GM12878 (cell line): Measurements from ENCODE around the gene PPBP. TPM values are rescaled to one million over a fixed set of nuclear protein-coding genes. Genes with fewer than 3 reads are reported as not detected.

Experiments used
- ATAC-seq: fragments of 200-7000 bp; cut with Tn5 transposase; 3 replicates; pipeline ENCODE4 v1.9.1; 2020; ENCODE audit warnings: mild to moderate bottlenecking, moderate library complexity
- BruUV-seq: library from RNA; stranded (reverse); fragments of 400-500 nt; replicated peaks from 2 replicates; lab custom pipeline; 2021; lab: Mats Ljungman, UMichigan
- CTCF ChIA-PET: fragments of 300-600 bp; sonication (Branson Sonifier 250); formaldehyde crosslinking; extraction: SDS; loops from one replicate; lab custom pipeline; 2021; ENCODE audit warnings: inconsistent platforms; lab: Yijun Ruan, JAX
- POLR2A ChIA-PET: fragments of 350-600 bp; formaldehyde crosslinking; extraction: SDS; loops from one replicate; lab custom pipeline; 2021; ENCODE audit warnings: inconsistent platforms; lab: Charles Lee
- RAD21 ChIA-PET: fragments of 300-600 bp; sonication (Branson Sonifier 250); formaldehyde crosslinking; loops from one replicate; lab custom pipeline; 2023; ENCODE audit warnings: antibody characterized with exemption; ENCODE audit not compliant: unreplicated experiment; lab: Charles Lee
- SMC1A ChIA-PET: fragments of 300-600 bp; sonication (Branson Sonifier 250); formaldehyde crosslinking; loops from one replicate; lab custom pipeline; 2023; ENCODE audit not compliant: unreplicated experiment, uncharacterized antibody; lab: Charles Lee
- DNase-seq: peaks from one replicate; pipeline ENCODE4 v3.0.0-alpha.2; 2011; ENCODE audit warnings: low read depth, low spot score
- FAIRE-seq: peaks from 3 replicates; lab custom pipeline; 2011; peaks lifted over from hg19 to GRCh38; lab: Jason Lieb, UNC
- H2AFZ ChIP-seq: 2 replicates; pipeline ENCODE4 v1.6.0; 2011; ENCODE audit warnings: low read depth, low read length, control low read depth; ENCODE audit not compliant: control insufficient read depth
- H3K27ac ChIP-seq: 2 replicates; pipeline ENCODE4 v1.5.1; 2011; ENCODE audit warnings: control low read depth; ENCODE audit not compliant: control insufficient read depth, insufficient read depth
- H3K27me3 ChIP-seq, 2 experiments: replicated peaks in 1 of 2; 2 replicates each; pipeline versions ENCODE4 v1.6.0 to v1.6.1; 2011; ENCODE audit warnings: low read length in 1 of 2; ENCODE audit not compliant: control insufficient read depth in 2 of 2, insufficient read depth in 2 of 2
- H3K36me3 ChIP-seq, 2 experiments: 2 replicates each; pipeline ENCODE4 v1.5.1; 2011; ENCODE audit warnings: low read length in 1 of 2; ENCODE audit not compliant: control insufficient read depth in 2 of 2, insufficient read depth in 2 of 2
- H3K4me1 ChIP-seq: 2 replicates; pipeline ENCODE4 v1.6.1; 2011; ENCODE audit warnings: mild to moderate bottlenecking, low read length, moderate library complexity, mixed read lengths; ENCODE audit not compliant: control insufficient read depth, insufficient read depth
- H3K4me2 ChIP-seq: 2 replicates; pipeline ENCODE4 v1.6.0; 2011; ENCODE audit warnings: control low read depth; ENCODE audit not compliant: control insufficient read depth, insufficient read depth
- H3K4me3 ChIP-seq: fragments of 200-600 bp; sonication (generic); 2 replicates; pipeline ENCODE4 v1.5.1; 2016
- H3K79me2 ChIP-seq: 2 replicates; pipeline ENCODE4 v1.6.0; 2011; ENCODE audit warnings: low read length; ENCODE audit not compliant: control insufficient read depth, insufficient read depth
- H3K9ac ChIP-seq: 2 replicates; pipeline ENCODE4 v1.8.0; 2011; ENCODE audit warnings: low read length, control low read depth, mixed read lengths; ENCODE audit not compliant: control insufficient read depth, insufficient read depth
- H3K9me3 ChIP-seq: replicated peaks from 3 replicates; pipeline ENCODE4 v1.5.1; 2011; ENCODE audit warnings: mild to moderate bottlenecking, low read length; ENCODE audit not compliant: control insufficient read depth, insufficient read depth
- H4K20me1 ChIP-seq: 2 replicates; pipeline ENCODE4 v1.6.0; 2011; ENCODE audit not compliant: control insufficient read depth, insufficient read depth
- ASH2L ChIP-seq: fragments of 300-600, 200-600 bp; sonication (generic); IDR thresholded peaks from 2 replicates; pipeline ENCODE4 v1.6.1; 2017; ENCODE audit warnings: low read depth, mild to moderate bottlenecking, borderline replicate concordance
- E4F1 ChIP-seq: fragments of 450-650 bp; IDR thresholded peaks from 2 replicates; pipeline ENCODE4 v1.6.1; 2018; ENCODE audit warnings: borderline replicate concordance, mild to moderate bottlenecking; ENCODE audit not compliant: partially characterized antibody
- GATAD2B ChIP-seq: fragments of 450-650 bp; conservative IDR thresholded peaks from 2 replicates; pipeline ENCODE4 v1.6.1; 2017; ENCODE audit warnings: low read depth, mild to moderate bottlenecking, moderate library complexity
- IKZF2 ChIP-seq, 2 experiments: fragments of 450-650 bp; IDR thresholded peaks; 2 replicates each; pipeline ENCODE4 v1.6.1; 2017; ENCODE audit warnings: mild to moderate bottlenecking in 2 of 2, moderate library complexity in 2 of 2
- KAT2A ChIP-seq: conservative IDR thresholded peaks from 2 replicates; pipeline ENCODE4 v1.6.1; 2011; ENCODE audit warnings: low read depth, low read length; ENCODE audit not compliant: control insufficient read depth
- PML ChIP-seq: IDR thresholded peaks from 2 replicates; pipeline ENCODE4 v1.6.1; 2012; ENCODE audit warnings: low read length, inconsistent platforms
- POLR2AphosphoS5 ChIP-seq: IDR thresholded peaks from 2 replicates; pipeline ENCODE4 v1.6.1; 2011; ENCODE audit warnings: mild to moderate bottlenecking, low read length, inconsistent platforms
- RAD21 ChIP-seq: IDR thresholded peaks from 2 replicates; pipeline ENCODE4 v1.6.1; 2011; ENCODE audit warnings: mild to moderate bottlenecking, low read depth, low read length, moderate library complexity; ENCODE audit not compliant: insufficient read depth
- RAD51 ChIP-seq: fragments of 450-650 bp; IDR thresholded peaks from 2 replicates; pipeline ENCODE4 v1.6.1; 2016; ENCODE audit warnings: moderate library complexity, mild to moderate bottlenecking, inconsistent platforms
- RELB ChIP-seq: fragments of 450-650 bp; IDR thresholded peaks from 2 replicates; pipeline ENCODE4 v1.6.1; 2017; ENCODE audit warnings: low read depth, mild to moderate bottlenecking, moderate library complexity
- ZNF687 ChIP-seq: fragments of 450-650 bp; IDR thresholded peaks from 2 replicates; pipeline ENCODE4 v1.6.1; 2017; ENCODE audit warnings: mild to moderate bottlenecking, moderate library complexity
- ZSCAN29 ChIP-seq: fragments of 450-650 bp; IDR thresholded peaks from 2 replicates; pipeline ENCODE4 v1.6.1; 2017; ENCODE audit warnings: mild to moderate bottlenecking, moderate library complexity
- WGBS: methylation state at CpG from one replicate; pipeline ENCODE4 v1.1.6; 2016; ENCODE audit warnings: low lambda C conversion rate; ENCODE audit not compliant: insufficient replicate concordance, insufficient coverage; ENCODE audit errors: missing lambda C conversion rate; 5-methylcytosine and 5-hydroxymethylcytosine counted together
- in situ Hi-C: fragments of 300-500 bp; cut with MboI; formaldehyde crosslinking; loops from 9 replicates; pipeline ENCODE4 v1.14.3; 2018; ENCODE audit warnings: mixed read lengths
- intact Hi-C: fragments of 100-400 bp; cut with micrococcal nuclease; formaldehyde crosslinking; loops from one replicate; pipeline ENCODE4 v1.14.2; 2022; ENCODE audit not compliant: unreplicated experiment
- polyA plus RNA-seq, 11 experiments: library from polyadenylated mRNA; depleted of rRNA in 4 of 11; unstranded in 6 of 11; stranded (reverse) in 5 of 11; fragments of >200 nt; fragmentation: Nextera tagmentation in 4 of 11; fragmentation: Illumina TruSeq in 1 of 11; extraction: Ambion mirVana in 4 of 11; extraction: Trizol in 1 of 11; gene quantifications; 1 replicate in 1 of 11; 2 replicates in 10 of 11; pipeline versions ENCODE4 v1.2.1 to v1.2.3, GENCODE V29; 2011 to 2016; ENCODE audit warnings: inconsistent platforms in 2 of 11, missing spikeins in 2 of 11, low read depth in 1 of 11
- total RNA-seq, 4 experiments: library from RNA; depleted of rRNA in 3 of 4; stranded (reverse); fragments of >200 nt in 3 of 4; fragmentation: Illumina TruSeq in 1 of 4; extraction: Trizol in 1 of 4; gene quantifications; 2 replicates each; pipeline versions ENCODE4 v1.2.1 to v1.2.3, GENCODE V29; 2013 to 2021
- TF ChIP-seq, protein P1 (sequence below): IDR thresholded peaks from 2 replicates; pipeline ENCODE4 v1.6.1; 2011; ENCODE audit warnings: low read depth, low read length, improper control_type of control experiment, borderline replicate concordance
- TF ChIP-seq, protein P2 (sequence below): IDR thresholded peaks from 2 replicates; pipeline ENCODE4 v1.6.1; 2011; ENCODE audit warnings: borderline replicate concordance, low read depth, mild to moderate bottlenecking, moderate library complexity, low read length; ENCODE audit not compliant: insufficient read depth, poor library complexity, severe bottlenecking

Gene PPBP
- total and polyA plus RNA-seq, 10 of the 15 experiments (the other 5 are each of a cell fraction or from before 2014, with no cell fraction given) = not detected

DNA sequence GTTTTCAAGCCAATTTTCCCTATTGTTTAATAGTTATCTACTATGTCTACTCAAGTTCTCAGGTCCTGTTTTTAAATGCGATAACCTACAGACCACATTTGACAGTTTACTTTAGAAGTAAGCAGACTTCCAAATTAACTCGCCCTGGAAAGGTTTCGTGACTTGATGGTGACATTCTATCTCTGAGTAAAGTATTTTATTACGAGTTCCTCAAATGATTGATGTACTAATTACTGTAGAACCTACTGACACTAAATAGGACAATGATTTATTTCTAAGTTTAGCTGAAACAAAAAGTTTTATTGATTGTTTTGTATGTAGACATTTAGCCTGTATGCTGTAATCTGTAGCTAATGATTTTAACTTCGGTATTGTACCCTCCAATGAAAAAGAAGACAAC is 1.9 kb upstream of the PPBP start:
- no peak overlapping the region for H3K4me3 ChIP-seq
- H2AFZ ChIP-seq = no peak overlapping the region
- in situ Hi-C loops (no loop called here), intact Hi-C loops (no loop called here)
- SMC1A ChIA-PET = interaction anchor here (0.7 kb wide), 1 partner anchor 192 kb away, joined by 3 read pairs; no protein-coding TSS in a partner anchor
- no peak for DNase-seq
- H3K4me1 ChIP-seq = no peaks in the 10 kb centered on the region
- H3K27me3 ChIP-seq = no peaks in the 10 kb centered on the region
- no peaks in the 10 kb centered on the region for H3K9me3 ChIP-seq
- CTCF ChIA-PET = no interaction called here
- no peak overlapping the region for H3K4me2 ChIP-seq
- no peak for ATAC-seq
- H3K27ac ChIP-seq = no peak overlapping the region
- no peaks in the 10 kb centered on the region for H4K20me1 ChIP-seq
- 14% methylated on average over 5 of the region's 5 CpGs for WGBS
- BruUV-seq = no TSS peak
- H3K36me3 ChIP-seq = no peaks in the 10 kb centered on the region
- no peaks in the 10 kb centered on the region for H3K79me2 ChIP-seq
- FAIRE-seq = no peak
- no peak overlapping the region for H3K9ac ChIP-seq
- RAD21 ChIA-PET = no interaction called here
- POLR2A ChIA-PET = interaction anchor here (1.4 kb wide), 1 partner anchor 13 kb away, joined by 3 read pairs; no protein-coding TSS in a partner anchor
- TF ChIP-seq RAD21 = no peak
- TF ChIP-seq IKZF2 (IDR thresholded peaks at IDR 0.05) = no peak
- TF ChIP-seq ZNF687 = no peak
- no peak for TF ChIP-seq GATAD2B
- no peak for TF ChIP-seq KAT2A
- no peak for TF ChIP-seq ASH2L
- TF ChIP-seq POLR2AphosphoS5 = no peak
- TF ChIP-seq, protein P1, sequence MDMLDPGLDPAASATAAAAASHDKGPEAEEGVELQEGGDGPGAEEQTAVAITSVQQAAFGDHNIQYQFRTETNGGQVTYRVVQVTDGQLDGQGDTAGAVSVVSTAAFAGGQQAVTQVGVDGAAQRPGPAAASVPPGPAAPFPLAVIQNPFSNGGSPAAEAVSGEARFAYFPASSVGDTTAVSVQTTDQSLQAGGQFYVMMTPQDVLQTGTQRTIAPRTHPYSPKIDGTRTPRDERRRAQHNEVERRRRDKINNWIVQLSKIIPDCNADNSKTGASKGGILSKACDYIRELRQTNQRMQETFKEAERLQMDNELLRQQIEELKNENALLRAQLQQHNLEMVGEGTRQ = no peak
- TF ChIP-seq RELB = no peak
- TF ChIP-seq RAD51 = no peak
- TF ChIP-seq E4F1 = no peak
- TF ChIP-seq, protein P2, sequence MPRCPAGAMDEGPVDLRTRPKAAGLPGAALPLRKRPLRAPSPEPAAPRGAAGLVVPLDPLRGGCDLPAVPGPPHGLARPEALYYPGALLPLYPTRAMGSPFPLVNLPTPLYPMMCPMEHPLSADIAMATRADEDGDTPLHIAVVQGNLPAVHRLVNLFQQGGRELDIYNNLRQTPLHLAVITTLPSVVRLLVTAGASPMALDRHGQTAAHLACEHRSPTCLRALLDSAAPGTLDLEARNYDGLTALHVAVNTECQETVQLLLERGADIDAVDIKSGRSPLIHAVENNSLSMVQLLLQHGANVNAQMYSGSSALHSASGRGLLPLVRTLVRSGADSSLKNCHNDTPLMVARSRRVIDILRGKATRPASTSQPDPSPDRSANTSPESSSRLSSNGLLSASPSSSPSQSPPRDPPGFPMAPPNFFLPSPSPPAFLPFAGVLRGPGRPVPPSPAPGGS = no peak
- TF ChIP-seq ZSCAN29 = no peak
- no peak for TF ChIP-seq PML
